GF-D8 (cell line): ENCODE data around the gene TMEM141.
"Not testable (repeated sequence)": the region's sequence is repeated elsewhere in the genome, so short reads cannot be mapped to it uniquely, and the experiment has no call there.

Experiments used
- DNase-seq: peaks from one replicate; lab custom pipeline; 2025; lab: John Stamatoyannopoulos, UW

TMEM141 gene

DNA sequence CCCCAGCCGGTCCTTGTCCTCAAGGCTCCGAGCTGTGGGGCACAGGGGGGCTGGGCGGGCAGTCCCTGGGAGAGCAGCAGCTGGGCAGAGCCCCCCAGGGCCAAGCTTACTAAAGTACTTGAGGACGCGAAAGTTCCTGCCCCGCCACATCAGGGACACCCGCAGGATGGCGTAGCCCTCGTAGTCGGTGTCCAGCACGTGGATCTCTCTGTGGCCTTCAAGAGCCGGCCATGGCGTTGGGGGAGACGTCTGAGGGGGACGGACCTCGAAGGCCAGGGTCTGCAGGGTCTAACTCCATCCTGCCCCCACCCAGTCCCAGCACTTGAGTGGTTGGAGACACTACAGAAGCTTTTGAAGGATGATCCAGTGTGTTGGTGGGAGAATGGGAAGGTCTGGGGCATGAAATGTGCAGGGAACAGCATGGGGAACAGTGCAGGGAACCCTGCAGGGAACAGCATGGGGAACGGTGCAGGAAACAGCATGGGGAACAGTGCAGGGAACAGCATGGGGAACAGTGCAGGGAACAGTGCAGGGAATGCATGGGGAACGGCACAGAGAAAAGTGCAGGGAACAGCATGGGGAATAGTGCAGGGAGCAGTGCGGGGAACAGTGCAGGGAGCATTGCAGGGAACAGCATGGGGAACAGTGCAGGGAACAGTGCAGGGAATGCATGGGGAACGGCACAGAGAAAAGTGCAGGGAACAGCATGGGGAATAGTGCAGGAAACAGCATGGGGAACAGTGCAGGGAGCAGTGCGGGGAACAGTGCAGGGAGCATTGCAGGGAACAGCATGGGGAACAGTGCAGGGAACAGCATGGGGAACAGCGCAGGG is 35.6 kb upstream of the TMEM141 start:
- not testable (repeated sequence) for DNase-seq

- DNase-seq = no peak
Measured at GRCh38 chr9:136756134-136756438, 35.1 kb upstream of the TMEM141 start.

DNA sequence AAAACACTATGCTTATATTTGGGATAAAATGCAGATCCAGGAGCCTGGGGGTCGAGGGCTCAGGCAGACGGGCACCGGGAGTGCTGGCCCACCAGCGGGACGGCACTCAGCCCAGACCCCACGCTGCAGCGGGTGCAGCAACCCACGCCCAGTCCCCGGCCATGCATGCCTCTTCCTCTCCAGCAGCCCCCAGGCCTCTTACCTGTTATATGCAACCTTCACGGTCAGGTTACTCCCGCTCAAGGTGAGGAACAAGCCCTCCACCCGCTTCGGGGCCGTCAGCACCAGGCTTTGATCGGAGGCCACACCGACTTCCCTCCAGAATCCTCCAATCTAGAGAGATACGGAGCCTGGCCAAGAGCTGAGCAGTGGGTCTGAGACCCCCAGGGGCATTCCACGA is 34.3 kb upstream of the TMEM141 start:
- no peak for DNase-seq

- DNase-seq = no peak
Measured at GRCh38 chr9:136757328-136757727, 33.8 kb upstream of the TMEM141 start.

GRCh38 chr9:136757751-136758140 is 33.4 kb upstream of the TMEM141 start:
- DNase-seq = no peak

DNA sequence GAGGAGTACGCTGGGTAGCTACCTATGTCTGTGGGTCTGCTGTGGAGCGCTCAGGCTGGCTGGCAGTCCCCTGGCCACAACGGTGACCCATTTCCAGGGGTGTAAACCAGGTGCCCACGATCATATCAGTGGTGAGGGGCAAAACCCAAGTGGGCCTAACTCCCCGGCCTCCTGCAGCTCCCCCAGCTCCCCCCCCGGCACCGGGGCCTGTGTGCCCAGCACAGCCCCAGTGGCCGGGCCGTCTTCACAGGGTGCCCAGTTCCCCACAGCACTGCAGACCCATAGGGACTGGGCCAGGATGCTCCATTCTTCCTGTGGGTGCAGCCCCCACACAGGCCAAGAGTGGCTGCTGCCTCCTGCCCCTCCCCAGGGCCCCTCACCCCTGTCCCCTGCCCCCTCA is 32.1 kb upstream of the TMEM141 start:
- no peak for DNase-seq

GRCh38 chr9:136759436-136760325 is 31.5 kb upstream of the TMEM141 start:
- no peak for DNase-seq

- no peak for DNase-seq
Measured at GRCh38 chr9:136760424-136760823, 30.7 kb upstream of the TMEM141 start.

GRCh38 chr9:136760834-136761544 is 30.2 kb upstream of the TMEM141 start:
- peak; percentile 13 for DNase-seq

DNA sequence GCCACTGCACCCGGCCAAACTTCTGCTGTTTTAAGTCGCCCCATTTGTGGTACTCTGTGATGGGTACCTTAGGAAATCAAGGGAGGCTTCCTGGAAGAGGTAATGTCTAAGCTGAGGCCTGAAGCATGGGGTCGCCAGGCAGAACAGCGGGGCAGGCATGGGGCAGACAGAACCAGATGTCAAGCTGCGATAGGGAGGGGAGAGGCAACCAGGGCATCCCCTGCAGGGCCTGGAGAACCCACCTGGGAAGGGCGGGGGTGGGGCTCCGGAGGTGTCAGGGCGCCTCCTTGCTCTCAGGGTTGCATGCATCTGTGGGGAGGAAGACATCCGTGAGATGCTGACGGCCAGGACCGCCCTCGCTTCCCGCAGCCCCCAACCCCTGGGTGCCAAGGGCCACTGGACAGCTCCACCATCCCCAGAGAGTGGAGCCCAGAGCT is 29.6 kb upstream of the TMEM141 start:
- DNase-seq = no peak

GRCh38 chr9:136762221-136762691 is 28.9 kb upstream of the TMEM141 start:
- no peak for DNase-seq

DNA sequence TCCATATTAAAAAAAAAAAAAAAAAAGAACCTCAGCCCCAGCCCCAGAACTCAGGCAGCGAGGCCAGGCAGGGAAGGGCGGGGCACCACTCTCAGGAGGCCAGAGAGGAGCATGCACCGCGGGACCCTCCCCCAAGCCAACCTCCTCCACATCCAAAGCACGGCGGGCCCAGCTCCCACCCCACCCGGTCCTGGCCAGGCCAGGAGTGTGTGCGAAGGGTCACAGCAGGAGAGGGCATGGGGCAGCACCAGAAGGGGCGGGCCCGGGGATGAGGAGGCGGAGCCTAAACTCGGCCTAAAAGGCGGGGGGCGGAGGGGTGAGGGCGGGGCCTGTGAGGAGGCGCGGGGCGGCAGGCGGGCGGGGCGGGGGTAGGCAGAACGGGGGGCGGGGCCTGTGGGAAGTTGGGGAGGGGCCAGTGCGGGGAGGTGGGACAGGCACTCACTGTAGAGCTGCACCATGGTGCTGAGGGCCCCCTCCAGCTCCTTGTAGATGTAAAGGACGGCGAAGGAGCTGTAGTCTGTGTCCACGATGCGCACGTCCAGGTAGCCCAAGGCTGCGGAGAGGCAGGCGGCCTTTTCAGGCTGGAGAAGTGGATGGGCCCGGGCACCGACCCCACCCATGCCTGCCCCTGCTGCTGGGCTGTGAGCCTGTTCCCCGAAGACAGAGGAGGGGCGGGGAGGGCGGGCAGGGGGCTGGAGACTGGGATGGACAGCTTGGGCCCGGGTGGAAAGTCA is 28.1 kb upstream of the TMEM141 start:
- DNase-seq = no peak

DNA sequence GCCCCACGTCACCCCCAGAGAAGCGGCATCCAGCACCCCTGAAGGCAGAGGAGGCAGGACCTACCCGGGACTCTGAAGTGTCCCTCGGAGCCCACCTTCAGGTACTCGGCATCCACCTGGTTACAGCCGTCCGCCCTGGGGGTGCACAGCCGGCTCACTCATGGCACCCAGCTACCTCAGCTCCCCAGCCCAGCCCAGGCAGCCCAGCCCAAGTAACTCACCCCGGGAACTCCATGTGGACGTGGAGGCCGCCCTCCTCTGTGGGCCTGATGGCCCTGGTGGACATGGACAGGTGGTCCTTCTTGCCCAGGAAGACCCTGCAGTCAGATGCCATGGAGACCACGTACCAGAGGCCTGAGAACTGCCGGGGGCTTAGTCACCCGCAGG is 27.5 kb upstream of the TMEM141 start:
- DNase-seq = no peak

GRCh38 chr9:136764301-136764891 is 26.7 kb upstream of the TMEM141 start, which contains the start of gene LCN15:
LCN15 (minus strand) TSS chr9:136764518; CDS start chr9:136764488, 30 bp downstream.
- no peak for DNase-seq

GRCh38 chr9:136765041-136765440 is 26.1 kb upstream of the TMEM141 start:
- DNase-seq = no peak

DNA sequence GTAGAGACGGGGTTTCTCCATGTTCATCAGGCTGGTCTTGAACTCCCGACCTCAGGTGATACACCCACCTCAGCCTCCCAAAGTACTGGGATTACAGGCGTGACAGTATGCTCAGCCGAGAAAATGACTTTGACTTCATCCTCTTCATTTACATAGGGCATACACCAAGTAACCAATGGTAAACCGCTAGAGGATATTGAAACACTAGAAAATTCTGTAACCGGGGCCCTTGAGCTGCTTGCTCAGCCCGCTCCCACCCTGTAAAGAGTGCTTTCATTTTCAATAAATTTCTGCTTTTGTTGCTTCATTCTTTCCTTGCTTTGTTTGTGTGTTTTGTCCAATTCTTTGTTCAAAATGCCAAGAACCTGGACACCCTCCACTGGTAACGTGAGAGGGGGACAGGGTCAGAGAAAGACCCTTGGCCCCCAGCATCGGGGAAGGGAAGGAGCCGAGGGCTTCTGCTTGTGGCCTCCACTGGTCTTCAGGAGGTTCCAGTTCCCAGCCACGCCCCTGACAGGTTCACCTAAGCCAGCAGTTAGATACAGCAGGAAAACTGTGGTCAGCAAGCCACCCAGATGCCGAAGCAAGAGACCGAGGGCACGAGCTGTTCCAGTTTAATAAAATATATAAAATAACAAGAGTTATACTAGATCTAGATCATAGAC is 25.3 kb upstream of the TMEM141 start:
- not testable (repeated sequence) for DNase-seq

DNA sequence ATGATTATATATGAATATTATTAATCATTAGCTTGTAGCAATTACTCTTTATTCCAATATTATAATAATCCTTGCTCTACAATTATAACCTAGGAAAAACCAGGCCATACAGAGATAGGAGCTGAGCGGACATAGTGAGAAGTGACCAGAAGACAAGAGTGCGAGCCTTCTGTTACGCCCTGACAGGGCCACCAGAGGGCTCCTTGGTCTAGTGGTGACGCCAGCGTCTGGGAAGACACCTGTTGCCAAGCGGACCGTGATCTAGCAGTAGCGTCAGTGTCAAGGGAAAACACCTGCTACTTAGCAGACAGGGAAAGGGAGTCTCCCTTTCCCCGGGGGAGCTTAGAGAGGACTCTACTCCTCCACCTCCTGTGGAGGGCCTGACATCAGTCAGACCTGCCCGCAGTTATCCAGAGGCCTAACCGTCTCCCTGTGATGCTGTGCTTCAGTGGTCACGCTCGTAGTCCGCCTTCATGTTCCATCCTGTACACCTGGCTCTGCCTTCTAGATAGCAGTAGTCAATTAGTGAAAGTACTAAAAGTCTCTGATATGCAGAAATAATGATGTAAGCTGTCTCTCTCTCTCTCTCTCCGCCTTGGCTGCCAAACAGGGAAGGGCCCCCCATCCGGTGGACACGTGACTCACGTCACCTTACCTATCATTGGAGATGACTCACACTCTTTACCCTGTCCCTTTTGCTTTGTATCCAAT is 24.6 kb upstream of the TMEM141 start:
- not testable (repeated sequence) for DNase-seq

DNA sequence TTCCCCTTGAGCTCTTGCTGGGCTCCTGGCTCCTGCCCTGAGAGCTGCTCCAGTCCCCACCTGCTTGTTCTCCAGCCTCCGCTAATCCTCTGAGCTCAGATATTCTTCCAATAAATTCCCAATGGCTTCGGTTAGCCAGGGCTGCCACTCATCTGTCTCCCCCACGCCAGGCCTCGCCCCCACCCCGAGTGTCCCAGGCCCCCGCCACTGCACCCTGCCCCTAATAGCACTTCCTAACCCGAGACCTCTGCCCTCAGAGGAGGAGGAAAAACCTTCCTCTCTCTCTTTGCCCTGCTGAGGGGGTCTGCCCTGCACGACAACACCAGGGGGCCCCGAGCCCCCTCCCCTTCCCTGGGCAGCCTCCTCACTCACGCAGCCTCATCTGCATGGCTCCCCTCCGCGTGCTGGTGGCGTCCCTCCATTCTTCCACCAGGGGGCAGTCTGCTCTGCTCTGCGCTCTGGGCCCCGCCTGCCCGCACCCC is 21.4 kb upstream of the TMEM141 start:
- no peak for DNase-seq

DNA sequence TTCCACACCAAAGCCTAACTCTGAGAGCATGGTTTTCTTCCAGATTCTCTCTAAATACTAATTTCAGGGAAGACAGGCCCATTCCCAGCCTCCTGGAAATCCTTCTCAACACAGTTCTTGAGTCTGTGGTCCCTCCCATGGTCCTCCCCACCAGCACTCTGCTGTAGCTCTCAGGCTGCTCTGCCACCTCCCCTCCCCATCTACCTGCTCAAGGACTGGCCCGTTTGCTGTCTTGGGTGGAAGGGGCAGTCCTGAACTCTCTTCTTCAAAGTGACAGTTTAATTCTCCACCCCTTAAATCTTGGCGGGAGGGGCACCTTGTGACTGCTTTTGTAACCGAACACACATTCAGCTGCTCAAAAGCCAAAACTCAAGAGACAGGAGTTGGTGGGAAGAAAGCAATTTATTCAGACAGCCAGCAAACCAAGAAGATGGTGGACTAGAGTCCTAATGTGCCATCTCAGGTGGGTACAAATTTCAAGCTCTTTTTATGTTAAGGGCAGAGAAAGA is 19.2 kb upstream of the TMEM141 start:
- DNase-seq = no peak
